WI38 (cell line): Measurements from ENCODE around the gene KLHL29.

Experiments used
- H3K4me3 ChIP-seq: 2 replicates; pipeline ENCODE4 v1.5.1; 2011; ENCODE audit warnings: low read depth, mild to moderate bottlenecking, control low read depth, low read length
- CTCF ChIP-seq: IDR thresholded peaks from 2 replicates; pipeline ENCODE4 v1.5.1; 2012; ENCODE audit warnings: low read depth, mild to moderate bottlenecking, control low read depth, low read length

The KLHL29 gene

GRCh38 chr2:23600346-23600745 is 215.4 kb downstream of the KLHL29 start:
- no peak for TF ChIP-seq CTCF
- H3K4me3 ChIP-seq = no peak overlapping the region

- TF ChIP-seq CTCF = no peak
- H3K4me3 ChIP-seq = no peak overlapping the region
Measured at GRCh38 chr2:23601301-23601965, 216.5 kb downstream of the KLHL29 start.

- no peak overlapping the region for H3K4me3 ChIP-seq
- no peak for TF ChIP-seq CTCF
Measured at GRCh38 chr2:23602116-23602515, 217.1 kb downstream of the KLHL29 start.

GRCh38 chr2:23603156-23603555 is 218.2 kb downstream of the KLHL29 start:
- H3K4me3 ChIP-seq = no peak overlapping the region
- TF ChIP-seq CTCF = no peak

GRCh38 chr2:23603581-23603980 is 218.6 kb downstream of the KLHL29 start:
- TF ChIP-seq CTCF = no peak
- H3K4me3 ChIP-seq = no peak overlapping the region

- no peak for TF ChIP-seq CTCF
- no peak overlapping the region for H3K4me3 ChIP-seq
Measured at GRCh38 chr2:23604731-23605130, 219.8 kb downstream of the KLHL29 start.

- TF ChIP-seq CTCF = no peak
Measured at GRCh38 chr2:23605236-23605635, 220.3 kb downstream of the KLHL29 start.

More at GRCh38 chr2:23605236-23605635, 220.3 kb downstream of the KLHL29 start:
- no peak overlapping the region for H3K4me3 ChIP-seq
